Measurements from ENCODE around the gene CHSY1. TPM values are rescaled to one million over a fixed set of nuclear protein-coding genes. Genes with fewer than 3 reads are reported as not detected.

Gene CHSY1
- total RNA-seq, 1 donor = 23.4 TPM

DNA sequence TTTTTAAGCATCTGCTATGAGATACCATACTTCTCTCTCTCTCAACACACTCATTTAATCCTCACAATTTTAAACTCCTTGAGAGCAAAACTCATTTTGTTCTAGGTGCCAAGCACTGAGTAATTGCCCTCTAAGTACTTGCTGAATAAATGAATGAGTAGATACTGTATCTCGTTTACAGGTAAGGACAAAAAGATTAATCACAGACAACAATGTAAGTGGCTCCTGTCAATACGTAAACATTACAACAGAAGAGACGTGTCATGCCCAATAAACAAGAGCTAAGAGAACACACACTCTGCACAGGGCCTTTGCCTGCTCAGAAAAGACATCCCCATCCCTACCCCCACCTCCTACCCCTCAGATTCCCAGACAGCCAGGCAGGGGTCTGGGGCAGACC, 59.8 kb downstream of the CHSY1 start:
- no peak for DNase-seq (ENCODE audit: low read depth in 2 of 3, low spot score in 2 of 3)

DNA sequence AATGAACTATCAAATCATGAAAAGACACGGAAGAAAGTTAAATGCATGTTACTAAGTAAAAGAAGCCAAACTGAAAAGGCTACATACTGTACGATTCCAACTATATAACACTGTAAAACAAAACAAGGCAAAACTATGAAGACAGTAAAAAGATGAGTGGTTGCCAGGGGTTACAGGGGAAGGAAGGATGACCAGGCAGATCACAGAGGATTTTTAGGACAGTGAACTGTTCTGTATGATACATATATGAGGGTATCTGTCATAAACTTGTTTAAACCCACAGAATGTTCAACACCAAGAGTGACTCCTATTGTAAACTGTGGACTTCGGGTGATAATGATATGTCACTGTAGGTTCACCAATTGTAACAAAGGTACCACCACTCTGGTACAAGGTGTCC, 60.6 kb downstream of the CHSY1 start:
- no peak for DNase-seq (ENCODE audit: low read depth in 2 of 3, low spot score in 2 of 3)

GRCh38 chr15:101190092-101190595, 61.7 kb downstream of the CHSY1 start:
- no peak for DNase-seq (ENCODE audit: low read depth in 2 of 3, low spot score in 2 of 3)

GRCh38 chr15:101189409-101190091, 62.3 kb downstream of the CHSY1 start:
- DNase-seq (ENCODE audit: low read depth in 2 of 3, low spot score in 2 of 3) = no peak

- no peak for DNase-seq (ENCODE audit: low read depth in 2 of 3, low spot score in 2 of 3)
Observed at GRCh38 chr15:101188637-101189408, 63.0 kb downstream of the CHSY1 start.

GRCh38 chr15:101187820-101188636, 63.8 kb downstream of the CHSY1 start:
- no peak for DNase-seq (ENCODE audit: low read depth in 2 of 3, low spot score in 2 of 3)

GRCh38 chr15:101185770-101186169, 66.1 kb downstream of the CHSY1 start:
- DNase-seq (ENCODE audit: low read depth in 2 of 3, low spot score in 2 of 3) = no peak

DNA sequence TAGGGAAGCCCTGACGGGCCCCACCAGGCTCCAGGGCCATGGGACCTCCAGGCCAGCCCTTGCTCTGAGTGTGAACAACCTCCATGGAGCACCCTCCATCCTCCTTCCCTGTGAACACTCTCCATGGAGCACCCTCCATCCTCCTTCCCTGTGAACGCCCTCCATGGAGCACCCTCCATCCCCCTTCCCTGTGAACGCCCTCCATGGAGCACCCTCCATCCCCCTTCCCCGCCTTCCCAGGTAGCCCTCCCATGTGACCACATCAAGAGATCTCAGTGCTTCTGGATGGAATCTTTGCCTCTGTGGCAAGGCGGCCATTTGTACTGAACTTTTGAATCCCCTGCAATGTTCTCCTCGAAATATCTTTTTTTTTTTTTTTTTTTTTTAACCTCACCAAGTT, 66.5 kb downstream of the CHSY1 start:
- no peak for DNase-seq (ENCODE audit: low read depth in 2 of 3, low spot score in 2 of 3)

- DNase-seq (ENCODE audit: low read depth in 2 of 3, low spot score in 2 of 3) = no peak
Observed at GRCh38 chr15:101184830-101185229, 67.0 kb downstream of the CHSY1 start.

- no peak for DNase-seq (ENCODE audit: low read depth in 2 of 3, low spot score in 2 of 3)
Observed at GRCh38 chr15:101183931-101184305, 67.9 kb downstream of the CHSY1 start.

DNA sequence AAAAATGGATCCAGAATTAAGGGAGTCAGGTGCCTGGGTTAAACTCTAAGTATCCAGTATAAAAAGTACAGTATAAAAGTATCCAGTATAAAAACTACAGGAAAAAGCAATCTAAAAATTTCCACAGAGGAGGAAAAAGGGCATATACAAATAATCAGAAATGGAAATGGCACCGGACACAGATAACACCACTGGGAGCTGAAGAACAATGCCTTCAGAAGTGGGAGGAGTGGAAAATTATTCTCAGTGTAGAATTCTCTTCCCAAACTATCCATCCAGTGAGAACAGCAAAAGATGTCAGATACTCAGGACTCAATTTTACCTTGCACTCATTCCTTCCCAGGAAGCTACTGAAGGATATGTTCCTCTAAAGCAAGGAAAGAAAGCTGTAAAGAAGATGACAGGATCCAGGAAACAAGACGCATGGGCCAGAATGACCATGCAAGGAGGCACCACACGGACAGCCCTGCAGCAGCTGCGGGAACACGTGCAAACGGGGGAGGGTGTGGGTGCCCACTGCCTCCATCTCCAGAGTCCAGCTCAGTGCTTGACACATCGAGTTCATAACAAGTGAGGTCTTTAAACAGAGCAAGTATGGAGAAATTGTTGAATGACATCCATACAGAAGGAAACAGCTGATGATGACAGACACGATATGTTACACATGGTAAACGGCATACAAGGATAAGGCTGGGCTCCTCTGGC, 68.5 kb downstream of the CHSY1 start:
- DNase-seq (ENCODE audit: low read depth in 2 of 3, low spot score in 2 of 3) = no peak

DNA sequence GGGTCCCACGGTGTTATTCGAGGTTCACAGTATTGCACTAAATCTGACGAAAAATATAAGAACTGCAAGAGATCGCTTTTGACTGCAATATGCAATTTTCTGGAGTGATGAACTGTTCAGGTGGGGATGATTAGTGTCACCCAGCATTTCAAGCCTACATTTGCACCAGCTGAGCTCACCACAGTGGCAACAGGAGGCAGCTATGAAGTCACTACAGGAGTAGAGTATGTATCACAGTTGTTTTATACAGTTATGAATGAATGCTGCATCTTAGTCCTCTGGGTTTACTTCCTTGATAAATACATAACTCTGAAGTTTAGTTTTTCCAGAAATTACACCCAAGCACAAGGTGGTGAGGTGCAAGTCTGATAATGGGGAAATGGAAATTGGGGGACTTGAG, 69.6 kb downstream of the CHSY1 start:
- no peak for DNase-seq (ENCODE audit: low read depth in 2 of 3, low spot score in 2 of 3)

DNA sequence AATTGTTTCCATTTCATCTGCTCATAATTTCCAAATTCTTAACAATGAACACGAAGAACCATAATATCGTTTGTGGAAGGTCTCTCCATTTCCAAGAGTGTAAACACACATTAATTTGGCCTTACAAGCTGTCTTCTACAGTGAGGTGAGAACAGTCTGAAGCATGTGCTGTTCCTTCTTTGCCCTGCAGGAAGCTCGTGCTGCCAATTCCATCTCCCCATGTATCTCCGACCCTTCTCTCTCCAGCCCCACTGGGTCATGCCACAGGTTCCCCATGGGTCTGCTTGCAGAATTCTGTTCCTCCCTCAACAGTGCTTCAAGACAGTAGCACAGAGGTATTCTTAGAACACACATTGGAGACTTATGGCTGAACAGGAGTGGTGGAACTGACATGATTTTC, 70.5 kb downstream of the CHSY1 start:
- DNase-seq (ENCODE audit: low read depth in 2 of 3, low spot score in 2 of 3) = no peak

DNA sequence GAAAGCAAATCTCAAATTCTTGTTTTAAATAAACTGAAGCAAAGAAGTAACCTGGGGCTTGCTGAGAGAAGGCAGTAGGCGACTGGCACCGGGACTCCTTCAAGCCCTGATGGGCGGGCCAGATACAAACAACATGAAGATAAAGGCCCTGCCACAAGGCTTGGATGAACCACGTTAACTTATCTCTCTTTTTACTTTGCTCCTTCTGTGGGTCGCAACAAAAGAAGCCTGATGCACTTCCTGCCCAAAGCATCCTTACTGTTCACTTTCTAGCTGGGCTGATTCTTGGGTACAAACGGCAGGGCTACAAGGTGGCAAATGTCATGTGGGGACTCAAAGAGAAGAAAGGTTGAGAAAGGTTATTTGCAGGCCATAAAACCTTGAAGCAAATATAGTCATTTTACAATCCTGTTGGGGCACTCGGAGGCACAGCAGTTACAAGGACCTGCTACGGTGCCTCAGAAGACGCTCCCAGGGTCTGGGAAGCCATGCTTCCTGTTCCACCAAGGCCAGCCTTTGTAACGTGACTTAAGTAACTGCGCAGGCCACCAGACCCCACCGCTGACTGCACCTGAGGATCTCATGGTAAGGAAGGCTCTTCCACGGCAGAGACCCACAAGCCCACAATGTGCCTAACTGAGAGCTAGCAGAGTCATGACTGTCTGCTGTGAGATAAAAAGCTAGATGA, 71.1 kb downstream of the CHSY1 start:
- no peak for DNase-seq (ENCODE audit: low read depth in 2 of 3, low spot score in 2 of 3)

- DNase-seq (ENCODE audit: low read depth in 2 of 3, low spot score in 2 of 3) = no peak
Observed at GRCh38 chr15:101179341-101180153, 72.3 kb downstream of the CHSY1 start.

DNA sequence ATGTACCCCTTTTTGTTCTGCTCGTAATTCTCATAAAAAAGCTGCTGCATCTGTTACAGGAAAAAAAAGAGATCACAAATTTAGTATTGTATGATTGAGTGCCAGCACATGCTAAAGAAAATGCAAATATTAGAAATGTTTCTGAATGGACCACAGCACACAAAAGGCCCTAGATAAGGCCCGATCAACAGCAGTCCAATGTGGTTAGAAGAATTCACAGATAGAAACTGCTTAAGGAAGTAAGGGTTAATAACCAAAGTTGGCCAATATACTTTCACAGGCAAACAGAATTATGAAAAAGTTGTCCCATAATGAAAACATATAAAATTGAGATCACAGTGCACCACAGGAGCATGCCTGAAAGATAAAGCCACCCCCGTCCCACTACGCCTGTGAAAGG, 72.9 kb downstream of the CHSY1 start:
- no peak for DNase-seq (ENCODE audit: low read depth in 2 of 3, low spot score in 2 of 3)

DNA sequence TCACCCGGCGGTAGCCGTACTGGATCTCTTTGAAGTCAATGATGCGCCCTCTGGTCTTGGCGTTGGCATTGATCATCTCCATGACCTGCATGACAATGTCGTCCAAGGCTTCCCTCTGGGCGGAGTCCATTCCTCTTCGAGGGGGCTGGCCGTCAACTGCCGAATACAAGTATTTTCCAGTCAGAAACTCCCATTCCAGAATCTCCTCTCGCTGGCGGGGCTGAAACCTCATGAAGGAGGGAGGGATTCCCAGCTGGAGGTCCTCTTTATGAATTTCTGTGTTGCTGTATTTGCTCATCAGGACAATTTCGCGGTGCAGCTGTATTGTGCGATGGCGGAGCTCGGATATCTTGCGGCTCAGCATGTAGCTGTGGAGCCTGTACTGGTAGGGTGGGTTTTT, 73.4 kb downstream of the CHSY1 start:
- no peak for DNase-seq (ENCODE audit: low read depth in 2 of 3, low spot score in 2 of 3)

DNA sequence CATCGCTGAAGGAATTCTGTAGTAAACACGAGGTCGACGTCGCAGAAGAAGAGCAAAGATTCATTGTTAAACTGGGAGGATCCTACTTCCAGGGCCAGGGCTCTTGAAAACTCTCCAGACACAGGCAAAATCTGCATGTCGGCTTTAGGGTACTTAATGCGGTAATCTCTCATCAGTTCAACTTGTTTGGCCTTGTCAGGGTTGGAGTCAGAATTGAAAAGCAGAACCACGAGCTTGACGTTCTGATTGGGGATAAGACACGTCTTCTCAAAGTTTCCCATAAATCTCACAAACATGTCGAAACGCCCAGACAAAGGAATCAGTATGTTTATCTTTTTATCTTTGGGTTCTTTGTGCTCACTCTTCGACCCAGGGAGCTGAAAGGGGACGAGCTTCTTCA, 74.0 kb downstream of the CHSY1 start:
- DNase-seq (ENCODE audit: low read depth in 2 of 3, low spot score in 2 of 3) = no peak

- no peak for DNase-seq (ENCODE audit: low read depth in 2 of 3, low spot score in 2 of 3)
Observed at GRCh38 chr15:101176625-101177024, 75.2 kb downstream of the CHSY1 start.
